Measurements from ENCODE around the gene DNAJC5G.

- TF ChIP-seq, protein P1, sequence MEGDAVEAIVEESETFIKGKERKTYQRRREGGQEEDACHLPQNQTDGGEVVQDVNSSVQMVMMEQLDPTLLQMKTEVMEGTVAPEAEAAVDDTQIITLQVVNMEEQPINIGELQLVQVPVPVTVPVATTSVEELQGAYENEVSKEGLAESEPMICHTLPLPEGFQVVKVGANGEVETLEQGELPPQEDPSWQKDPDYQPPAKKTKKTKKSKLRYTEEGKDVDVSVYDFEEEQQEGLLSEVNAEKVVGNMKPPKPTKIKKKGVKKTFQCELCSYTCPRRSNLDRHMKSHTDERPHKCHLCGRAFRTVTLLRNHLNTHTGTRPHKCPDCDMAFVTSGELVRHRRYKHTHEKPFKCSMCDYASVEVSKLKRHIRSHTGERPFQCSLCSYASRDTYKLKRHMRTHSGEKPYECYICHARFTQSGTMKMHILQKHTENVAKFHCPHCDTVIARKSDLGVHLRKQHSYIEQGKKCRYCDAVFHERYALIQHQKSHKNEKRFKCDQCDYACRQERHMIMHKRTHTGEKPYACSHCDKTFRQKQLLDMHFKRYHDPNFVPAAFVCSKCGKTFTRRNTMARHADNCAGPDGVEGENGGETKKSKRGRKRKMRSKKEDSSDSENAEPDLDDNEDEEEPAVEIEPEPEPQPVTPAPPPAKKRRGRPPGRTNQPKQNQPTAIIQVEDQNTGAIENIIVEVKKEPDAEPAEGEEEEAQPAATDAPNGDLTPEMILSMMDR (IDR thresholded peaks at IDR 0.05) = no peak
- no peak for TF ChIP-seq POLR2A (IDR thresholded peaks at IDR 0.05)
Measured at GRCh38 chr2:27296481-27296880, 21.2 kb downstream of the DNAJC5G start.
